ENCODE measurements around the gene KAT2B.

The KAT2B gene

DNA sequence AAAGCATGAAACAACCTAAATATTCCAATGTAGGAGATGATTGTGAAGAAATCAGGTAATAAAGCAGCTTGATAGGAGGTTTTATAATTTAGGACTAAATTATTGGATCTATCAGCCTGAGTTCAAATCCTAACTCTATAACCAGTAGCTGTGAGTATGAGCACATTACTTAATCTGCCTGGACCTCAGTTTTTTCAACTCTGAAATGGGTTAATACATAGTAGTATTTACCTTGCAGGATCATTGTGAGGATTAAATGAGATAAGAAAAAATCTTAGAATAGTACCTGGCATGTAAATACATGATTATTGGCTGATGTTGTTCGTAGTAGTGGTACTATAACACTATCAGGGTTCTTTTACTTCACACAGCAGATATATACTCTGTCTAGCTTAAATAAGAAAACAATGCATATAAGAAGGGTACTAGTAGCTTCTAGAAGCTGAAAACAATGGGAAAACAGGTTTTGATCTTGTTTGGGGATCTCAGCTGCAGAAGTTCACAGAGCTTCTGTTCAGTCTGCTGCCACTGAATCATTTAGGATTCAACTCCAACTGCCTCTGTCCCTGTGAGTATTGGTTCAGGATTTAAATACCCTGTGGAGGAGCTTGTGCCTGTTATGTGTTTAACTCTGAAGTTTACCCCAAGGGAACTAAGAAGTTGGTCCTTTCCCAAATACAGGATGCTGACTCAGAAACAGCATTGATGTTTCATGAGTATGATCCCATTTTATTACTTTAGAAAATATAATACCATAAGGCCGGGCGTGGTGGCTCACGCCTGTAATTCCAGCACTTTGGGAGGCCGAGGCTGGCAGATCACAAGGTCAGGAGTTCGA is 34.2 kb downstream of the KAT2B start:
- Histone ChIP-seq H3K9me3 (ENCODE audit: control insufficient read depth, low read length) (no peaks in the 10 kb centered on the region), H3K27me3 (ENCODE audit: control insufficient read depth in 1 of 2, insufficient read depth in 1 of 2, low read length in 2 of 2) (no peaks in the 10 kb centered on the region), H4K8ac (ENCODE audit: low read length) (no peak overlapping the region), H3K4me2 (ENCODE audit: low read length, poor library complexity, severe bottlenecking) (no peak overlapping the region), H3K79me1 (replicated peaks; ENCODE audit: low read length, poor library complexity, severe bottlenecking) (peaks cover 17% of the 10 kb centered on the region), H2AFZ (ENCODE audit: low read depth, low read length) (no peak overlapping the region), H2BK15ac (ENCODE audit: low read depth, poor library complexity, severe bottlenecking) (no peak overlapping the region), H3K36me3 (ENCODE audit: control insufficient read depth in 1 of 2, insufficient read depth in 2 of 2, low read depth in 1 of 2, low read length in 2 of 2) (peaks cover 3% of the 10 kb centered on the region in 2 experiments), H3K9ac (ENCODE audit: low read length) (no peak overlapping the region), H3K14ac (ENCODE audit: low read length in 2 of 2) (no peak overlapping the region), H3K4ac (ENCODE audit: low read depth in 1 of 2, low read length in 2 of 2) (no peak overlapping the region), H2BK120ac (ENCODE audit: low read depth, low read length) (no peak overlapping the region), H3K4me3 (ENCODE audit: insufficient read depth in 1 of 2, low read depth in 1 of 2, low read length in 2 of 2) (no peak overlapping the region), H2BK12ac (ENCODE audit: low read length in 2 of 2) (no peak overlapping the region), H3K4me1 (ENCODE audit: control insufficient read depth, insufficient read depth, low read depth, low read length) (no peaks in the 10 kb centered on the region), H2AK5ac (ENCODE audit: low read length, severe bottlenecking) (no peak overlapping the region), H3K27ac (ENCODE audit: low read length, poor library complexity, severe bottlenecking) (no peak overlapping the region), H3K18ac (ENCODE audit: low read depth in 1 of 2, low read length in 2 of 2) (no peak overlapping the region), H3K23ac (ENCODE audit: low read length in 2 of 2) (no peak overlapping the region), H2BK5ac (ENCODE audit: low read depth, low read length, poor library complexity, severe bottlenecking) (no peak overlapping the region), H4K91ac (ENCODE audit: low read length) (no peak overlapping the region)
- DNase-seq = no peak
- WGBS = 82% methylated on average over 5 of the region's 6 CpGs

- Histone ChIP-seq H3K9me3 (ENCODE audit: control insufficient read depth, low read length) (no peaks in the 10 kb centered on the region), H3K4me1 (ENCODE audit: control insufficient read depth, insufficient read depth, low read depth, low read length) (no peaks in the 10 kb centered on the region), H3K23ac (ENCODE audit: low read length in 2 of 2) (no peak overlapping the region), H3K27ac (ENCODE audit: low read length, poor library complexity, severe bottlenecking) (no peak overlapping the region), H3K14ac (ENCODE audit: low read length in 2 of 2) (no peak overlapping the region), H2BK120ac (ENCODE audit: low read depth, low read length) (no peak overlapping the region), H3K27me3 (ENCODE audit: control insufficient read depth in 1 of 2, insufficient read depth in 1 of 2, low read length in 2 of 2) (no peaks in the 10 kb centered on the region), H2BK15ac (ENCODE audit: low read depth, poor library complexity, severe bottlenecking) (no peak overlapping the region), H3K4me3 (ENCODE audit: insufficient read depth in 1 of 2, low read depth in 1 of 2, low read length in 2 of 2) (no peak overlapping the region), H2BK5ac (ENCODE audit: low read depth, low read length, poor library complexity, severe bottlenecking) (no peak overlapping the region), H3K18ac (ENCODE audit: low read depth in 1 of 2, low read length in 2 of 2) (no peak overlapping the region), H2AK5ac (ENCODE audit: low read length, severe bottlenecking) (no peak overlapping the region), H2BK12ac (ENCODE audit: low read length in 2 of 2) (no peak overlapping the region), H4K91ac (ENCODE audit: low read length) (no peak overlapping the region), H3K4me2 (ENCODE audit: low read length, poor library complexity, severe bottlenecking) (no peak overlapping the region), H3K9ac (ENCODE audit: low read length) (no peak overlapping the region), H2AFZ (ENCODE audit: low read depth, low read length) (no peak overlapping the region), H3K4ac (ENCODE audit: low read depth in 1 of 2, low read length in 2 of 2) (no peak overlapping the region), H4K8ac (ENCODE audit: low read length) (no peak overlapping the region), H3K36me3 (ENCODE audit: control insufficient read depth in 1 of 2, insufficient read depth in 2 of 2, low read depth in 1 of 2, low read length in 2 of 2) (peaks cover 3% of the 10 kb centered on the region in 2 experiments), H3K79me1 (replicated peaks; ENCODE audit: low read length, poor library complexity, severe bottlenecking) (peaks cover 20% of the 10 kb centered on the region)
- no peak for DNase-seq
- WGBS = 92% methylated on average over 2 of the region's 5 CpGs
These were observed 35.0 kb downstream of the KAT2B start for GRCh38 chr3:20075197-20075596.

DNA sequence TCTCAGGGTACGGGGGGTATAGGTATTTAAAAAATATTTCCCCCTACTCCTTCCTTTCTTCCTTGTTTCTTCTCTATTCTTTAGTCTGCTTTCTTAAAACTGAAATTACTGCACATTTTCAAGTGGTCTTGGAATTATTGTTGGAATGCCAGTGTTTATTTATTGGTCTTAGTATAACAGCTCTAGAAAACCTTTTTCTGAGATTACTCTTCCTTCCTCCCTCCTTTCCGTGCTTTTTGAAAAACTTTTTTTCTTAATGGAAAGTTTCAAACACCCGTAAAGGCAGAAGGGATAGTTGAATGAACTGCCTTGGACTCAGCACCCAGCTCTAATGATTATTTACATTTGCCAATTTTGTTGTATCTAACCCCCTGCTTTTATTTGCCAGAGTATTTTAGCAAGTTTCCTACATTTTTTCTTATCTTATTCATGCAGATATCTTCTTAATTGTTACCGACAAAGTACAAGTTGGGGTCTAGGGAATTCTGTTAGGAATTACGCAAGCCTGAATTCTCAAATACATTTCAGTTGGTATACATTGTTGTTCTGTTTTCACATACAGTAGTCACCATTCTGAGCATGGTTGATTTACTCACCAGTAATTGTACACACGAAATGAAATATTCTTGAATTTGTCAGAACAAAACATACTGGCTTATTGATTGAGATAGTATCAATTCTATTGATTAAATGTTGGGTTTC is 36.2 kb downstream of the KAT2B start:
- Histone ChIP-seq H3K4me2 (ENCODE audit: low read length, poor library complexity, severe bottlenecking) (no peak overlapping the region), H2AK5ac (ENCODE audit: low read length, severe bottlenecking) (no peak overlapping the region), H2AFZ (ENCODE audit: low read depth, low read length) (no peak overlapping the region), H3K4ac (ENCODE audit: low read depth in 1 of 2, low read length in 2 of 2) (no peak overlapping the region), H3K4me1 (ENCODE audit: control insufficient read depth, insufficient read depth, low read depth, low read length) (peaks cover 4% of the 10 kb centered on the region), H3K27me3 (ENCODE audit: control insufficient read depth in 1 of 2, insufficient read depth in 1 of 2, low read length in 2 of 2) (no peaks in the 10 kb centered on the region), H3K23ac (ENCODE audit: low read length in 2 of 2) (no peak overlapping the region), H3K14ac (ENCODE audit: low read length in 2 of 2) (no peak overlapping the region), H2BK120ac (ENCODE audit: low read depth, low read length) (no peak overlapping the region), H3K36me3 (ENCODE audit: control insufficient read depth in 1 of 2, insufficient read depth in 2 of 2, low read depth in 1 of 2, low read length in 2 of 2) (peaks cover 3% of the 10 kb centered on the region in 2 experiments), H3K18ac (ENCODE audit: low read depth in 1 of 2, low read length in 2 of 2) (no peak overlapping the region), H4K8ac (ENCODE audit: low read length) (no peak overlapping the region), H2BK12ac (ENCODE audit: low read length in 2 of 2) (no peak overlapping the region), H4K91ac (ENCODE audit: low read length) (no peak overlapping the region), H3K9ac (ENCODE audit: low read length) (no peak overlapping the region), H3K9me3 (ENCODE audit: control insufficient read depth, low read length) (no peaks in the 10 kb centered on the region), H3K79me1 (replicated peaks; ENCODE audit: low read length, poor library complexity, severe bottlenecking) (peaks cover 18% of the 10 kb centered on the region), H3K27ac (ENCODE audit: low read length, poor library complexity, severe bottlenecking) (no peak overlapping the region), H2BK15ac (ENCODE audit: low read depth, poor library complexity, severe bottlenecking) (no peak overlapping the region), H3K4me3 (ENCODE audit: insufficient read depth in 1 of 2, low read depth in 1 of 2, low read length in 2 of 2) (no peak overlapping the region), H2BK5ac (ENCODE audit: low read depth, low read length, poor library complexity, severe bottlenecking) (no peak overlapping the region)
- 57% methylated on average over 4 of the region's 6 CpGs for WGBS
- no peak for DNase-seq

GRCh38 chr3:20077068-20077467 is 36.8 kb downstream of the KAT2B start:
- H3K27ac ChIP-seq (ENCODE audit: low read length, poor library complexity, severe bottlenecking) = no peak overlapping the region
- H4K8ac ChIP-seq (ENCODE audit: low read length) = no peak overlapping the region
- no peak overlapping the region for H2AK5ac ChIP-seq (ENCODE audit: low read length, severe bottlenecking)
- peaks cover 3% of the 10 kb centered on the region in 2 experiments for H3K36me3 ChIP-seq (ENCODE audit: control insufficient read depth in 1 of 2, insufficient read depth in 2 of 2, low read depth in 1 of 2, low read length in 2 of 2)
- peaks cover 13% of the 10 kb centered on the region for H3K79me1 ChIP-seq (replicated peaks; ENCODE audit: low read length, poor library complexity, severe bottlenecking)
- H3K9me3 ChIP-seq (ENCODE audit: control insufficient read depth, low read length) = no peaks in the 10 kb centered on the region
- no peaks in the 10 kb centered on the region for H3K27me3 ChIP-seq (ENCODE audit: control insufficient read depth in 1 of 2, insufficient read depth in 1 of 2, low read length in 2 of 2)
- no peak overlapping the region for H2BK15ac ChIP-seq (ENCODE audit: low read depth, poor library complexity, severe bottlenecking)
- H3K23ac ChIP-seq (ENCODE audit: low read length in 2 of 2) = no peak overlapping the region
- DNase-seq = no peak
- no peak overlapping the region for H2AFZ ChIP-seq (ENCODE audit: low read depth, low read length)
- H3K4me1 ChIP-seq (ENCODE audit: control insufficient read depth, insufficient read depth, low read depth, low read length) = peaks cover 4% of the 10 kb centered on the region
- peak overlapping the region in 1 of 2 experiments; percentile 90 for H2BK12ac ChIP-seq (ENCODE audit: low read length in 2 of 2)
- H3K18ac ChIP-seq (ENCODE audit: low read depth in 1 of 2, low read length in 2 of 2) = peak overlapping the region in 1 of 2 experiments; percentile 28
- WGBS = 57% methylated on average over 1 of the region's 1 CpG
- no peak overlapping the region for H2BK5ac ChIP-seq (ENCODE audit: low read depth, low read length, poor library complexity, severe bottlenecking)
- H4K91ac ChIP-seq (ENCODE audit: low read length) = no peak overlapping the region
- no peak overlapping the region for H3K14ac ChIP-seq (ENCODE audit: low read length in 2 of 2)
- no peak overlapping the region for H3K4me2 ChIP-seq (ENCODE audit: low read length, poor library complexity, severe bottlenecking)
- no peak overlapping the region for H3K9ac ChIP-seq (ENCODE audit: low read length)
- H3K4me3 ChIP-seq (ENCODE audit: insufficient read depth in 1 of 2, low read depth in 1 of 2, low read length in 2 of 2) = no peak overlapping the region
- no peak overlapping the region for H2BK120ac ChIP-seq (ENCODE audit: low read depth, low read length)
- no peak overlapping the region for H3K4ac ChIP-seq (ENCODE audit: low read depth in 1 of 2, low read length in 2 of 2)
